ENCODE results near the gene WDR31.

- TF ChIP-seq, protein P1, sequence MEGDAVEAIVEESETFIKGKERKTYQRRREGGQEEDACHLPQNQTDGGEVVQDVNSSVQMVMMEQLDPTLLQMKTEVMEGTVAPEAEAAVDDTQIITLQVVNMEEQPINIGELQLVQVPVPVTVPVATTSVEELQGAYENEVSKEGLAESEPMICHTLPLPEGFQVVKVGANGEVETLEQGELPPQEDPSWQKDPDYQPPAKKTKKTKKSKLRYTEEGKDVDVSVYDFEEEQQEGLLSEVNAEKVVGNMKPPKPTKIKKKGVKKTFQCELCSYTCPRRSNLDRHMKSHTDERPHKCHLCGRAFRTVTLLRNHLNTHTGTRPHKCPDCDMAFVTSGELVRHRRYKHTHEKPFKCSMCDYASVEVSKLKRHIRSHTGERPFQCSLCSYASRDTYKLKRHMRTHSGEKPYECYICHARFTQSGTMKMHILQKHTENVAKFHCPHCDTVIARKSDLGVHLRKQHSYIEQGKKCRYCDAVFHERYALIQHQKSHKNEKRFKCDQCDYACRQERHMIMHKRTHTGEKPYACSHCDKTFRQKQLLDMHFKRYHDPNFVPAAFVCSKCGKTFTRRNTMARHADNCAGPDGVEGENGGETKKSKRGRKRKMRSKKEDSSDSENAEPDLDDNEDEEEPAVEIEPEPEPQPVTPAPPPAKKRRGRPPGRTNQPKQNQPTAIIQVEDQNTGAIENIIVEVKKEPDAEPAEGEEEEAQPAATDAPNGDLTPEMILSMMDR (tag by site-specific recombination; IDR thresholded peaks at IDR 0.05) = no peak
- TF ChIP-seq ZNF837 (tag by site-specific recombination; IDR thresholded peaks at IDR 0.05) (no peak), YY1 (tag by site-specific recombination; IDR thresholded peaks at IDR 0.05) (no peak), ZFP37 (tag by site-specific recombination; IDR thresholded peaks at IDR 0.05) (no peak), SP2 (tag by site-specific recombination; IDR thresholded peaks at IDR 0.05) (no peak), ZNF423 (tag by site-specific recombination; IDR thresholded peaks at IDR 0.05) (no peak), ZNF558 (tag by site-specific recombination; IDR thresholded peaks at IDR 0.05) (no peak), BCL11A (tag by site-specific recombination; IDR thresholded peaks at IDR 0.05; ENCODE audit: low read depth) (no peak), ZFP41 (tag by site-specific recombination; IDR thresholded peaks at IDR 0.05; ENCODE audit: borderline replicate concordance) (no peak), ZNF416 (tag by site-specific recombination; IDR thresholded peaks at IDR 0.05) (no peak), KLF17 (tag by site-specific recombination; IDR thresholded peaks at IDR 0.05) (no peak)
- TF ChIP-seq, protein P2, sequence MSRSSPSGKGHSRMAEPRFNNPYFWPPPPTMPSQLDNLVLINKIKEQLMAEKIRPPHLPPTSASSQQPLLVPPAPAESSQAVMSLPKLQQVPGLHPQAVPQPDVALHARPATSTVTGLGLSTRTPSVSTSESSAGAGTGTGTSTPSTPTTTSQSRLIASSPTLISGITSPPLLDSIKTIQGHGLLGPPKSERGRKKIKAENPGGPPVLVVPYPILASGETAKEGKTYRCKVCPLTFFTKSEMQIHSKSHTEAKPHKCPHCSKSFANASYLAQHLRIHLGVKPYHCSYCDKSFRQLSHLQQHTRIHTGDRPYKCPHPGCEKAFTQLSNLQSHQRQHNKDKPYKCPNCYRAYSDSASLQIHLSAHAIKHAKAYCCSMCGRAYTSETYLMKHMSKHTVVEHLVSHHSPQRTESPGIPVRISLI (tag by site-specific recombination; IDR thresholded peaks at IDR 0.05) = no peak
Measured at GRCh38 chr9:113306566-113306965, 33.5 kb downstream of the WDR31 start.

All from HEK293 (cell line).